HG02588 (cell line): ENCODE measurements around the gene HOXB5.

ENCODE experiments used
- ATAC-seq: cut with Tn5 transposase; IDR thresholded peaks from one replicate; pipeline ENCODE4 v1.9.1; 2021; ENCODE audit warnings: mild to moderate bottlenecking, moderate library complexity; ENCODE audit not compliant: unreplicated experiment

The HOXB5 gene

GRCh38 chr17:48592057-48592514 lies 1.5 kb downstream of the HOXB5 start:
- no peak for ATAC-seq

- no peak for ATAC-seq
Measured at GRCh38 chr17:48591255-48592056, 2.1 kb downstream of the HOXB5 start.

GRCh38 chr17:48590607-48591161 lies 2.9 kb downstream of the HOXB5 start:
- ATAC-seq, result no peak

GRCh38 chr17:48589831-48590606 lies 3.6 kb downstream of the HOXB5 start, which contains the start of gene HOXB3:
HOXB3 (minus strand) TSS chr17:48590241; CDS start chr17:48552474, 37,767 bp downstream.
- ATAC-seq, result no peak

- ATAC-seq, result no peak
Measured at GRCh38 chr17:48589060-48589830, 4.3 kb downstream of the HOXB5 start.

GRCh38 chr17:48588528-48588927 lies 5.1 kb downstream of the HOXB5 start:
- no peak for ATAC-seq

GRCh38 chr17:48588074-48588415 lies 5.5 kb downstream of the HOXB5 start:
- ATAC-seq, result no peak

- ATAC-seq, result no peak
Measured at GRCh38 chr17:48587276-48588073, 6.1 kb downstream of the HOXB5 start.

- ATAC-seq, result no peak
Measured at GRCh38 chr17:48586355-48587258, 7.0 kb downstream of the HOXB5 start.

GRCh38 chr17:48584223-48584741 lies 9.3 kb downstream of the HOXB5 start:
- no peak for ATAC-seq

GRCh38 chr17:48583708-48584222 lies 9.8 kb downstream of the HOXB5 start:
- ATAC-seq, result no peak

GRCh38 chr17:48582750-48583069 lies 10.9 kb downstream of the HOXB5 start:
- ATAC-seq, result no peak

- no peak for ATAC-seq
Measured at GRCh38 chr17:48579760-48580554, 13.6 kb downstream of the HOXB5 start.

- no peak for ATAC-seq
Measured at GRCh38 chr17:48579471-48579759, 14.2 kb downstream of the HOXB5 start.

GRCh38 chr17:48578616-48579470 lies 14.7 kb downstream of the HOXB5 start:
- ATAC-seq, result peak; percentile 34

- peak; percentile 54 for ATAC-seq
Measured at GRCh38 chr17:48577946-48578615, 15.5 kb downstream of the HOXB5 start, which contains the start of gene HOXB4. HOXB4 (minus strand) TSS chr17:48578350; CDS start chr17:48578319, 31 bp downstream.
